Activated B cell treated with CpG ODN at 0.5 μM for 24 hours (primary cell): ENCODE data around the gene WASF2. TPM values are rescaled to one million over a fixed set of nuclear protein-coding genes. Genes with fewer than 3 reads are reported as not detected.

Experiments used
- ATAC-seq: fragments of 200-7000 bp; cut with Tn5 transposase; one replicate; pipeline ENCODE4 v1.10.0; 2021; ENCODE audit warnings: low read depth, mild to moderate bottlenecking, moderate library complexity
- CTCF ChIA-PET: fragments of 350-600 bp; sonication (Branson Sonifier 250); formaldehyde crosslinking; loops from one replicate; lab custom pipeline; 2021; ENCODE audit warnings: antibody characterized with exemption; lab: Charles Lee
- POLR2A ChIA-PET: fragments of 350-600 bp; sonication (Branson Sonifier 250); formaldehyde crosslinking; loops from one replicate; lab custom pipeline; 2021; ENCODE audit warnings: antibody characterized with exemption; lab: Charles Lee
- DNase-seq: peaks from one replicate; pipeline ENCODE4 v3.0.0; 2022
- H3K27ac Mint-ChIP-seq: one replicate; pipeline ENCODE4 v1.8.0; 2020; ENCODE audit warnings: mixed read lengths
- H3K27me3 Mint-ChIP-seq: one replicate; pipeline ENCODE4 v1.8.0; 2021; ENCODE audit warnings: mixed read lengths
- H3K36me3 Mint-ChIP-seq: one replicate; pipeline ENCODE4 v1.8.0; 2021; ENCODE audit warnings: low read depth, mixed read lengths
- H3K4me1 Mint-ChIP-seq: one replicate; pipeline ENCODE4 v1.8.0; 2021; ENCODE audit warnings: mixed read lengths
- H3K4me3 Mint-ChIP-seq: one replicate; pipeline ENCODE4 v1.8.0; 2020; ENCODE audit warnings: mild to moderate bottlenecking, mixed read lengths
- H3K9me3 Mint-ChIP-seq: one replicate; pipeline ENCODE4 v1.8.0; 2020; ENCODE audit warnings: mixed read lengths
- CTCF ChIP-seq: fragments of 200-600 bp; IDR thresholded peaks from one replicate; pipeline ENCODE4 v1.8.0; 2022; ENCODE audit warnings: antibody characterized with exemption, mild to moderate bottlenecking
- intact Hi-C: fragments of 100-400 bp; cut with micrococcal nuclease; formaldehyde crosslinking; loops from one replicate; pipeline ENCODE4 v1.15.1; 2024
- total RNA-seq: library from RNA; stranded (reverse); gene quantifications from 2 replicates; pipeline ENCODE4 v1.2.3, GENCODE V29; 2022

WASF2 gene
- total RNA-seq, 1 donor from 2014 or later = 137 TPM

- Mint-ChIP-seq H3K27ac (no peak overlapping the region), H3K27me3 (no peaks in the 10 kb centered on the region), H3K9me3 (no peaks in the 10 kb centered on the region), H3K4me1 (no peaks in the 10 kb centered on the region), H3K4me3 (no peak overlapping the region), H3K36me3 (no peaks in the 10 kb centered on the region)
- POLR2A ChIA-PET = interaction anchor here (0.6 kb wide), 1 partner anchor 10 kb away, joined by 4 read pairs; no protein-coding TSS in a partner anchor
- CTCF ChIA-PET = interaction anchor here (2.1 kb wide), 1 partner anchor 93 kb away, joined by 6 read pairs; no protein-coding TSS in a partner anchor
- intact Hi-C loops = no loop called here
- TF ChIP-seq CTCF = no peak
- DNase-seq (no peak), ATAC-seq (no peak)
These were observed 19.4 kb upstream of the WASF2 start for GRCh38 chr1:27509127-27510080.

DNA sequence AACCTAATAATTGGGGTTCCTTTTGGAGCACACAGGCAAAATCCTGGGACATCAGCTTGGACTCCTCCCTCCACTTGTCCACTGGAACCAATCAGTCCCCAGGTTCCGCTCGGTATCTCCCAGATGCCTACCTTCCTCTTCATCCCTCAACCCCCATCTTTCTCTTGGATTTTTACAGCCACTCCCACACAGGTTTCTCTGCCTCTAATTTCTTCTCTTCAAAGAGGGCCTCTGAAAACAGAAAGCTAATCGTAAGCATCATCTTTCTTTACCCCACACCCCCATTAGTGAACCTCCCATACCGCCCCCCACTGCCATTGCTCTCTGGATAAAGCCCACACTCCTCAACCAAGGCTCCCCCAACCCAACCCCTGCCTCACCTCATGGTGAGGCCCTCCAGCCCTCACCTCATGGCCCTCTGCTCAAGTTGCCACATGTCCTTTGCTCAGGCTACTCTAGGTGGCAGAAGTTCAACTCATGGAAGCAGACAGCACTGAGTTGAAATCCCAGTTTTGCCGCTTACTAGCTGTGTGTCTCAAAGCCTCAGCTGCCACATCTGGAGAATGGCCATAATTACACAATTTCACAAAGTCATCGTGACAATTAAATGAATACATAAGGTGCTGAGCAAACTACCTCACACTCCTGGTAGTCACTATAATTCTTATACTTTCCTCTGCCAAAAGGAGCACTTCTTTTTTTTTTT lies 18.1 kb upstream of the WASF2 start:
- intact Hi-C loops = no loop called here
- no peaks in the 10 kb centered on the region for H3K36me3 Mint-ChIP-seq
- H3K4me1 Mint-ChIP-seq = no peaks in the 10 kb centered on the region
- POLR2A ChIA-PET = interaction anchor here (0.6 kb wide), 2 partner anchors 12 to 16 kb away, joined by 3 to 4 read pairs; no protein-coding TSS in a partner anchor
- H3K27me3 Mint-ChIP-seq = no peaks in the 10 kb centered on the region
- no peak for TF ChIP-seq CTCF
- no peaks in the 10 kb centered on the region for H3K9me3 Mint-ChIP-seq
- CTCF ChIA-PET = interaction anchor here (2.1 kb wide), 1 partner anchor 92 kb away, joined by 6 read pairs; no protein-coding TSS in a partner anchor
- no peak overlapping the region for H3K4me3 Mint-ChIP-seq
- no peak overlapping the region for H3K27ac Mint-ChIP-seq
- DNase-seq (no peak), ATAC-seq (no peak)

- ChIA-PET CTCF (no interaction called here), POLR2A (no interaction called here)
- H3K4me1 Mint-ChIP-seq = no peaks in the 10 kb centered on the region
- DNase-seq (no peak), ATAC-seq (no peak)
- no peak overlapping the region for H3K4me3 Mint-ChIP-seq
- no peaks in the 10 kb centered on the region for H3K27me3 Mint-ChIP-seq
- intact Hi-C loops = no loop called here
- H3K36me3 Mint-ChIP-seq = no peaks in the 10 kb centered on the region
- no peak for TF ChIP-seq CTCF
- H3K9me3 Mint-ChIP-seq = no peaks in the 10 kb centered on the region
- H3K27ac Mint-ChIP-seq = no peak overlapping the region
These were observed 16.7 kb upstream of the WASF2 start for GRCh38 chr1:27506703-27507102.

DNA sequence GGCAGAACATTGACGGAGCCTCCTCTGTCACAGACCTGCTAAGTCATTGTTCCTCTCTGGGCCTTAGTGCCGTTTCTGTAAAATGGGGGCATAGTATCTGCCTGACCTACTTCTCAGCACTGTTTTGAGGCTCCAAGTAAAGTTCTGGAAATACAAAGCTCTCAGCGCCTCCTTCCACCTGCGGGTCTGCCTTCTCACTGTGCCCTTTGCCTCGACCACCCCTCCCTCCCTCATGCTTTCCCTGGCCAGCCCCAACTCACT lies 15.4 kb upstream of the WASF2 start:
- H3K9me3 Mint-ChIP-seq = no peaks in the 10 kb centered on the region
- ChIA-PET CTCF (interaction anchor here (0.6 kb wide), 1 partner anchor 19 kb away, joined by 3 read pairs; no protein-coding TSS in a partner anchor), POLR2A (interaction anchor here (1.3 kb wide), 1 partner anchor 20 kb away, joined by 4 read pairs; no protein-coding TSS in a partner anchor)
- H3K36me3 Mint-ChIP-seq = no peaks in the 10 kb centered on the region
- no peaks in the 10 kb centered on the region for H3K27me3 Mint-ChIP-seq
- DNase-seq (no peak), ATAC-seq (no peak)
- TF ChIP-seq CTCF = no peak
- no peak overlapping the region for H3K27ac Mint-ChIP-seq
- H3K4me1 Mint-ChIP-seq = no peaks in the 10 kb centered on the region
- intact Hi-C loops = no loop called here
- no peak overlapping the region for H3K4me3 Mint-ChIP-seq
